Loucy (cell line): ENCODE data around the gene DISC1.

ENCODE experiments used
- EZH2phosphoT487 ChIP-seq: fragments of 200-600 bp; IDR thresholded peaks from 2 replicates; pipeline ENCODE4 v1.6.1; 2018; ENCODE audit warnings: antibody characterized with exemption, mild to moderate bottlenecking, moderate library complexity, borderline replicate concordance
- TF ChIP-seq, protein P1 (sequence below): fragments of 200-600 bp; sonication (generic); conservative IDR thresholded peaks from 2 replicates; pipeline ENCODE4 v1.5.1; 2014; ENCODE audit warnings: mild to moderate bottlenecking, antibody characterized with exemption, low read length

DNA sequence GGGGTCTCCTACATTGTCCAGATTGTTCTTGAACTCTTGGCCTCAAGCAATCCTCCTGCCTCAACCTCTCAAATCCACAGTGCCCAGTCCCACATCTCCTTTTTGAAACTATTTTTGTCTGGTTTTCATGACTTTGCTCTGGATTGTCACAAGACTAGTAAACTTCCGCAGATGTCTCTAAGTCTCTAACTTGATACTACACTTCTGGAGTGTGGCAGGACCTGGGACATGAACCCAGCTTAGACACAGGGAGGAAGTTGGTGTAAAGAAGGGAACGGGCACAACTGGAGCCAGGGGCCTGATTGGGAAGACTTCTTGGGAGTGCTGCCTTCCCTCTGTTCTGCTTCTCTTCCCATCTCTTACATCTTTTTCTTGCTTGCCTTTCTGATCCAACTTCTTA lies 16.2 kb upstream of the DISC1 start:
- TF ChIP-seq, protein P1, sequence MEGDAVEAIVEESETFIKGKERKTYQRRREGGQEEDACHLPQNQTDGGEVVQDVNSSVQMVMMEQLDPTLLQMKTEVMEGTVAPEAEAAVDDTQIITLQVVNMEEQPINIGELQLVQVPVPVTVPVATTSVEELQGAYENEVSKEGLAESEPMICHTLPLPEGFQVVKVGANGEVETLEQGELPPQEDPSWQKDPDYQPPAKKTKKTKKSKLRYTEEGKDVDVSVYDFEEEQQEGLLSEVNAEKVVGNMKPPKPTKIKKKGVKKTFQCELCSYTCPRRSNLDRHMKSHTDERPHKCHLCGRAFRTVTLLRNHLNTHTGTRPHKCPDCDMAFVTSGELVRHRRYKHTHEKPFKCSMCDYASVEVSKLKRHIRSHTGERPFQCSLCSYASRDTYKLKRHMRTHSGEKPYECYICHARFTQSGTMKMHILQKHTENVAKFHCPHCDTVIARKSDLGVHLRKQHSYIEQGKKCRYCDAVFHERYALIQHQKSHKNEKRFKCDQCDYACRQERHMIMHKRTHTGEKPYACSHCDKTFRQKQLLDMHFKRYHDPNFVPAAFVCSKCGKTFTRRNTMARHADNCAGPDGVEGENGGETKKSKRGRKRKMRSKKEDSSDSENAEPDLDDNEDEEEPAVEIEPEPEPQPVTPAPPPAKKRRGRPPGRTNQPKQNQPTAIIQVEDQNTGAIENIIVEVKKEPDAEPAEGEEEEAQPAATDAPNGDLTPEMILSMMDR = no peak
- no peak for TF ChIP-seq EZH2phosphoT487
